H9 (cell line): ENCODE data around the gene PRKCA. TPM values are rescaled to one million over a fixed set of nuclear protein-coding genes. Genes with fewer than 3 reads are reported as not detected.

Experiments
- DNase-seq: peaks from one replicate; pipeline ENCODE4 v3.0.0-alpha.2; 2017
- H2AFZ ChIP-seq: one replicate; pipeline ENCODE4 v1.6.1; 2013; ENCODE audit warnings: mild to moderate bottlenecking, low read length, control low read depth, moderate library complexity
- H2AK5ac ChIP-seq: 2 replicates; pipeline ENCODE4 v1.6.1; 2013; ENCODE audit warnings: low read length, control low read depth, mixed read lengths; ENCODE audit not compliant: insufficient read length
- H2BK120ac ChIP-seq: one replicate; pipeline ENCODE4 v1.6.1; 2013; ENCODE audit warnings: low read depth, mild to moderate bottlenecking, low read length, control low read depth, inconsistent platforms; ENCODE audit not compliant: poor library complexity, severe bottlenecking
- H2BK12ac ChIP-seq: 2 replicates; pipeline ENCODE4 v1.6.1; 2013; ENCODE audit warnings: low read length, control low read depth, mixed read lengths, low read depth; ENCODE audit not compliant: insufficient read length
- H2BK15ac ChIP-seq: 2 replicates; pipeline ENCODE4 v1.6.1; 2013; ENCODE audit warnings: low read depth, low read length, control low read depth
- H2BK20ac ChIP-seq: one replicate; pipeline ENCODE4 v1.6.1; 2013; ENCODE audit warnings: low read depth, mild to moderate bottlenecking, low read length, control low read depth, inconsistent platforms; ENCODE audit not compliant: poor library complexity, severe bottlenecking
- H2BK5ac ChIP-seq: 2 replicates; pipeline ENCODE4 v1.6.1; 2013; ENCODE audit warnings: low read length, control low read depth, mixed read lengths; ENCODE audit not compliant: insufficient read length
- H3K14ac ChIP-seq: 2 replicates; pipeline ENCODE4 v1.6.1; 2013; ENCODE audit warnings: low read length, control low read depth; ENCODE audit not compliant: insufficient read depth
- H3K18ac ChIP-seq: 2 replicates; pipeline ENCODE4 v1.6.1; 2013; ENCODE audit warnings: low read depth, mild to moderate bottlenecking, mixed read lengths, low read length, control low read depth; ENCODE audit not compliant: insufficient read length
- H3K23ac ChIP-seq: 2 replicates; pipeline ENCODE4 v1.6.1; 2013; ENCODE audit warnings: low read length, control low read depth, mixed read lengths, low read depth; ENCODE audit not compliant: insufficient read length
- H3K23me2 ChIP-seq: 2 replicates; pipeline ENCODE4 v1.6.1; 2013; ENCODE audit warnings: low read depth, mild to moderate bottlenecking, mixed read lengths, low read length, control low read depth; ENCODE audit not compliant: insufficient read length, poor library complexity, severe bottlenecking
- H3K27ac ChIP-seq: 2 replicates; pipeline ENCODE4 v1.5.1; 2013; ENCODE audit warnings: low read length, control low read depth, mixed read lengths, low read depth; ENCODE audit not compliant: insufficient read length
- H3K27me3 ChIP-seq: 2 replicates; pipeline ENCODE4 v1.6.1; 2013; ENCODE audit warnings: low read length, control low read depth, inconsistent platforms; ENCODE audit not compliant: insufficient read depth
- H3K4ac ChIP-seq: 2 replicates; pipeline ENCODE4 v1.6.1; 2013; ENCODE audit warnings: low read depth, mild to moderate bottlenecking, control low read depth, inconsistent platforms, low read length, moderate library complexity
- H3K4me1 ChIP-seq: 2 replicates; pipeline ENCODE4 v1.6.1; 2013; ENCODE audit warnings: low read length, control low read depth, inconsistent platforms; ENCODE audit not compliant: insufficient read depth
- H3K4me2 ChIP-seq: 2 replicates; pipeline ENCODE4 v1.6.1; 2013; ENCODE audit warnings: low read length, control low read depth, mixed read lengths; ENCODE audit not compliant: insufficient read length, insufficient read depth
- H3K56ac ChIP-seq: 2 replicates; pipeline ENCODE4 v1.6.1; 2013; ENCODE audit warnings: low read depth, mild to moderate bottlenecking, mixed read lengths, low read length, control low read depth; ENCODE audit not compliant: insufficient read length
- H3K79me1 ChIP-seq: 2 replicates; pipeline ENCODE4 v1.6.1; 2013; ENCODE audit warnings: low read depth, mild to moderate bottlenecking, moderate library complexity, low read length, control low read depth, inconsistent platforms; ENCODE audit not compliant: insufficient read depth, poor library complexity, severe bottlenecking
- H3K79me2 ChIP-seq: 2 replicates; pipeline ENCODE4 v1.6.1; 2013; ENCODE audit warnings: low read length, control low read depth, inconsistent platforms; ENCODE audit not compliant: insufficient read depth
- H3K9ac ChIP-seq: 2 replicates; pipeline ENCODE4 v1.6.1; 2013; ENCODE audit warnings: low read length, control low read depth, mixed read lengths; ENCODE audit not compliant: insufficient read length; ENCODE audit errors: extremely low read depth
- H3K9me3 ChIP-seq: one replicate; pipeline ENCODE4 v1.6.1; 2013; ENCODE audit warnings: low read depth, low read length, inconsistent platforms; ENCODE audit not compliant: control insufficient read depth
- H3T11ph ChIP-seq: one replicate; pipeline ENCODE4 v1.6.1; 2013; ENCODE audit warnings: mild to moderate bottlenecking, low read length, control low read depth, inconsistent platforms
- H4K20me1 ChIP-seq: one replicate; pipeline ENCODE4 v1.6.1; 2013; ENCODE audit not compliant: control insufficient read depth, insufficient read length, insufficient read depth
- H4K5ac ChIP-seq: 2 replicates; pipeline ENCODE4 v1.6.1; 2013; ENCODE audit warnings: low read depth, mild to moderate bottlenecking, mixed read lengths, low read length, control low read depth; ENCODE audit not compliant: insufficient read length
- H4K8ac ChIP-seq: replicated peaks from 2 replicates; pipeline ENCODE4 v1.6.1; 2013; ENCODE audit warnings: low read length, control low read depth, mixed read lengths, low read depth; ENCODE audit not compliant: insufficient read length
- H4K91ac ChIP-seq: 2 replicates; pipeline ENCODE4 v1.6.1; 2013; ENCODE audit warnings: low read depth, mild to moderate bottlenecking, moderate library complexity, mixed read lengths, low read length, control low read depth; ENCODE audit not compliant: insufficient read length
- H3K27ac Mint-ChIP-seq, 3 experiments: 2 replicates in 2 of 3; 3 replicates in 1 of 3; pipeline ENCODE4 v1.8.0; 2020 to 2021; ENCODE audit warnings: mixed read lengths in 3 of 3, mild to moderate bottlenecking in 1 of 3, moderate library complexity in 1 of 3
- H3K27me3 Mint-ChIP-seq: 2 replicates; pipeline ENCODE4 v1.8.0; 2021; ENCODE audit warnings: low read depth, mild to moderate bottlenecking, moderate library complexity, mixed read lengths
- H3K36me3 Mint-ChIP-seq, 3 experiments: 2 replicates in 2 of 3; 3 replicates in 1 of 3; pipeline ENCODE4 v1.8.0; 2020 to 2021; ENCODE audit warnings: low read depth in 3 of 3, mixed read lengths in 3 of 3; ENCODE audit not compliant: insufficient read depth in 1 of 3
- H3K4me1 Mint-ChIP-seq, 2 experiments: 2 replicates each; pipeline ENCODE4 v1.8.0; 2020; ENCODE audit warnings: mixed read lengths in 2 of 2
- H3K4me3 Mint-ChIP-seq, 2 experiments: 2 replicates in 1 of 2; 3 replicates in 1 of 2; pipeline ENCODE4 v1.8.0; 2020 to 2021; ENCODE audit warnings: mild to moderate bottlenecking in 2 of 2, mixed read lengths in 2 of 2, moderate library complexity in 1 of 2
- H3K9me3 Mint-ChIP-seq, 2 experiments: 2 replicates in 1 of 2; 3 replicates in 1 of 2; pipeline ENCODE4 v1.8.0; 2020; ENCODE audit warnings: mild to moderate bottlenecking in 2 of 2, mixed read lengths in 2 of 2, moderate library complexity in 1 of 2
- CTCF ChIP-seq: fragments of 200-600 bp; sonication (generic); conservative IDR thresholded peaks from 3 replicates; pipeline ENCODE4 v1.8.0; 2021; ENCODE audit warnings: antibody characterized with exemption, mild to moderate bottlenecking
- WGBS: extraction: QIAGEN DNeasy Blood & Tissue Kit; methylation state at CpG from one replicate; pipeline ENCODE4 v1.1.7; 2013; ENCODE audit warnings: missing lambda C conversion rate, low lambda C conversion rate, mixed read lengths; ENCODE audit not compliant: insufficient read length; ENCODE audit errors: extremely low coverage; 5-methylcytosine and 5-hydroxymethylcytosine counted together
- total RNA-seq: library from RNA; stranded (reverse); gene quantifications from 2 replicates; pipeline ENCODE4 v1.2.1, GENCODE V29; 2021

PRKCA gene
- total RNA-seq, 1 experiment from 2014 or later, result 10.5 TPM

GRCh38 chr17:66583112-66583748 lies 280.8 kb downstream of the PRKCA start:
- no peak overlapping the region for H3K4me3 Mint-ChIP-seq
- H4K20me1 ChIP-seq, result no peaks in the 10 kb centered on the region
- no peak overlapping the region for H2BK5ac ChIP-seq
- DNase-seq, result no peak
- H3K18ac ChIP-seq, result no peak overlapping the region
- 100% methylated on average over 2 of the region's 4 CpGs for WGBS
- no peak overlapping the region for H2BK20ac ChIP-seq
- H2BK120ac ChIP-seq, result no peak overlapping the region
- no peaks in the 10 kb centered on the region; the same call in 1 of the 2 replicates for H3K79me2 ChIP-seq
- no peak overlapping the region for H3T11ph ChIP-seq
- peaks cover under 1% of the 10 kb centered on the region; the same call in 1 of the 2 replicates for H3K4me1 ChIP-seq
- H2BK15ac ChIP-seq, result no peak overlapping the region
- H3K27me3 ChIP-seq, result no peaks in the 10 kb centered on the region
- no peak overlapping the region for H2BK12ac ChIP-seq
- 0 out of 7 replicates have a peak overlapping the region, but pooled peaks of 1 of the 3 experiments have one; percentile 27 for H3K27ac Mint-ChIP-seq
- no peak overlapping the region for H3K23ac ChIP-seq
- H3K23me2 ChIP-seq, result no peaks in the 10 kb centered on the region
- H2AK5ac ChIP-seq, result no peak overlapping the region
- H3K56ac ChIP-seq, result no peak overlapping the region
- TF ChIP-seq CTCF, result no peak
- no peak overlapping the region for H3K14ac ChIP-seq
- no peak overlapping the region for H4K91ac ChIP-seq
- H3K36me3 Mint-ChIP-seq, result peaks cover 0 to 4% (median 4%) of the 10 kb centered on the region in 3 experiments; a peak in 4 of 7 replicates
- H4K5ac ChIP-seq, result no peak overlapping the region
- H3K79me1 ChIP-seq, result no peaks in the 10 kb centered on the region
- H3K9ac ChIP-seq, result no peak overlapping the region
- H3K27me3 Mint-ChIP-seq, result no peaks in the 10 kb centered on the region
- no peak overlapping the region for H3K27ac ChIP-seq
- no peak overlapping the region for H3K4ac ChIP-seq
- peaks cover 14 to 22% of the 10 kb centered on the region in 2 experiments for H3K4me1 Mint-ChIP-seq
- no peak overlapping the region for H3K4me2 ChIP-seq
- H3K9me3 Mint-ChIP-seq, result peaks cover 0 to 3% of the 10 kb centered on the region in 2 experiments; a peak in 2 of 5 replicates
- no peak overlapping the region for H2AFZ ChIP-seq
- H3K9me3 ChIP-seq, result no peaks in the 10 kb centered on the region
- no peak overlapping the region for H4K8ac ChIP-seq
